ENCODE measurements around the gene ZNF775.

DNA sequence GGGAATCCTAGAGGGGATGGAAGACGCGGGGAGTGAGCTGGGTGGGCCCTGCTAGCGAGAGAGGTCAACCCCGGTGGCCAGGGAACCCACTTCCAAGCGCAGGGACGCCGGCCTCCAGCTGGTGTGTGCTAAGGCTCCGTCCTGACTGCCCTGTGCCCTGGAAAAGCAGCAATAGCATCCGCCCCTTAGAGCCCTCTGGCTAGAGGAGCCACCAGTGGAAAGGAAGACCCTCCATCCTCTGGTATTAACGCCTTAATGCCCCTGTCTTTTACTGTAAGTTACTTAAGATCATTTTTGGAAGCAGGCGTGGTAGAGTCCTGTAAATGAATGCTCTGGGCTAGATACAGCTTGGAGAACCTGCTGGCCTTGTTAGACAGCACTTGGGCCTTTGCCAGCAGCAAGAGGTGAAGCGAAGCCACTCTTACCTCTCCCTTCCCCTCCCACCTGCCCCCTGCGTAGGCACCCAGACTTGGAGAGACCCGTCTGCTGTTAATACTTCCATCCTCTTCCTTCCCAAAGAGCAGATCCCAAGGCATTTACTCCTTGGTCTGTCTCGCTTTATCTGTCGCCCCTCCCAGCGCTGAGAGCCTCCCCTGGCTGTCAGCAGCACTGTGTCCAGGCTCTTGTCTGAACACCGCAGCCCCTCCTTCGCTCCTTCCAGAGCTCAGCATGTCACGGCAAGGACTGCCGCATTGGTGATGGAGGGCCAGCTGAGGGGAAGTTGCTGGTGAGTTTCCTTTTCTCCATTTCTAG lies 5.9 kb upstream of the ZNF775 start:
- TF ChIP-seq, protein P1, sequence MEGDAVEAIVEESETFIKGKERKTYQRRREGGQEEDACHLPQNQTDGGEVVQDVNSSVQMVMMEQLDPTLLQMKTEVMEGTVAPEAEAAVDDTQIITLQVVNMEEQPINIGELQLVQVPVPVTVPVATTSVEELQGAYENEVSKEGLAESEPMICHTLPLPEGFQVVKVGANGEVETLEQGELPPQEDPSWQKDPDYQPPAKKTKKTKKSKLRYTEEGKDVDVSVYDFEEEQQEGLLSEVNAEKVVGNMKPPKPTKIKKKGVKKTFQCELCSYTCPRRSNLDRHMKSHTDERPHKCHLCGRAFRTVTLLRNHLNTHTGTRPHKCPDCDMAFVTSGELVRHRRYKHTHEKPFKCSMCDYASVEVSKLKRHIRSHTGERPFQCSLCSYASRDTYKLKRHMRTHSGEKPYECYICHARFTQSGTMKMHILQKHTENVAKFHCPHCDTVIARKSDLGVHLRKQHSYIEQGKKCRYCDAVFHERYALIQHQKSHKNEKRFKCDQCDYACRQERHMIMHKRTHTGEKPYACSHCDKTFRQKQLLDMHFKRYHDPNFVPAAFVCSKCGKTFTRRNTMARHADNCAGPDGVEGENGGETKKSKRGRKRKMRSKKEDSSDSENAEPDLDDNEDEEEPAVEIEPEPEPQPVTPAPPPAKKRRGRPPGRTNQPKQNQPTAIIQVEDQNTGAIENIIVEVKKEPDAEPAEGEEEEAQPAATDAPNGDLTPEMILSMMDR (CRISPR knock-in tag; IDR thresholded peaks at IDR 0.05): no peak
- TF ChIP-seq CREB1 (IDR thresholded peaks at IDR 0.05) (no peak), CREB1 (CRISPR knock-in tag; IDR thresholded peaks at IDR 0.05) (no peak), RFX5 (IDR thresholded peaks at IDR 0.05; ENCODE audit: low read depth, low read length) (no peak), ZUFSP (CRISPR knock-in tag; IDR thresholded peaks at IDR 0.05; ENCODE audit: borderline replicate concordance) (no peak), MXD1 (CRISPR knock-in tag; IDR thresholded peaks at IDR 0.05) (no peak), ZFP82 (CRISPR knock-in tag; IDR thresholded peaks at IDR 0.05; ENCODE audit: borderline replicate concordance) (no peak), ZNF772 (CRISPR knock-in tag; IDR thresholded peaks at IDR 0.05) (no peak), ZNF589 (CRISPR knock-in tag; conservative IDR thresholded peaks at IDR 0.05) (no peak), TERF1 (CRISPR knock-in tag; IDR thresholded peaks at IDR 0.05) (no peak)
- TF ChIP-seq, protein P2, sequence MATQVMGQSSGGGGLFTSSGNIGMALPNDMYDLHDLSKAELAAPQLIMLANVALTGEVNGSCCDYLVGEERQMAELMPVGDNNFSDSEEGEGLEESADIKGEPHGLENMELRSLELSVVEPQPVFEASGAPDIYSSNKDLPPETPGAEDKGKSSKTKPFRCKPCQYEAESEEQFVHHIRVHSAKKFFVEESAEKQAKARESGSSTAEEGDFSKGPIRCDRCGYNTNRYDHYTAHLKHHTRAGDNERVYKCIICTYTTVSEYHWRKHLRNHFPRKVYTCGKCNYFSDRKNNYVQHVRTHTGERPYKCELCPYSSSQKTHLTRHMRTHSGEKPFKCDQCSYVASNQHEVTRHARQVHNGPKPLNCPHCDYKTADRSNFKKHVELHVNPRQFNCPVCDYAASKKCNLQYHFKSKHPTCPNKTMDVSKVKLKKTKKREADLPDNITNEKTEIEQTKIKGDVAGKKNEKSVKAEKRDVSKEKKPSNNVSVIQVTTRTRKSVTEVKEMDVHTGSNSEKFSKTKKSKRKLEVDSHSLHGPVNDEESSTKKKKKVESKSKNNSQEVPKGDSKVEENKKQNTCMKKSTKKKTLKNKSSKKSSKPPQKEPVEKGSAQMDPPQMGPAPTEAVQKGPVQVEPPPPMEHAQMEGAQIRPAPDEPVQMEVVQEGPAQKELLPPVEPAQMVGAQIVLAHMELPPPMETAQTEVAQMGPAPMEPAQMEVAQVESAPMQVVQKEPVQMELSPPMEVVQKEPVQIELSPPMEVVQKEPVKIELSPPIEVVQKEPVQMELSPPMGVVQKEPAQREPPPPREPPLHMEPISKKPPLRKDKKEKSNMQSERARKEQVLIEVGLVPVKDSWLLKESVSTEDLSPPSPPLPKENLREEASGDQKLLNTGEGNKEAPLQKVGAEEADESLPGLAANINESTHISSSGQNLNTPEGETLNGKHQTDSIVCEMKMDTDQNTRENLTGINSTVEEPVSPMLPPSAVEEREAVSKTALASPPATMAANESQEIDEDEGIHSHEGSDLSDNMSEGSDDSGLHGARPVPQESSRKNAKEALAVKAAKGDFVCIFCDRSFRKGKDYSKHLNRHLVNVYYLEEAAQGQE (IDR thresholded peaks at IDR 0.05; ENCODE audit: borderline replicate concordance in 1 of 2, low read depth in 1 of 2, low read length in 2 of 2): no peak
